T-helper 2 cell treated with Interferon-gamma antibody and Interleukin-4, amounts not matched to agents 5 μg/mL and 100 μg/mL, for 36 hours (primary cell): ENCODE results near the gene INSC.

Experiments used
- DNase-seq: peaks from one replicate; pipeline ENCODE4 v3.0.0; 2021; ENCODE audit warnings: low spot score
- H3K27ac Mint-ChIP-seq: one replicate; pipeline ENCODE4 v1.8.0; 2021; ENCODE audit warnings: mild to moderate bottlenecking, mixed read lengths
- H3K27me3 Mint-ChIP-seq: one replicate; pipeline ENCODE4 v1.8.0; 2021; ENCODE audit warnings: low read depth, mixed read lengths
- H3K36me3 Mint-ChIP-seq: one replicate; pipeline ENCODE4 v1.8.0; 2021; ENCODE audit warnings: low read depth, mixed read lengths
- H3K4me1 Mint-ChIP-seq: one replicate; pipeline ENCODE4 v1.8.0; 2021; ENCODE audit warnings: low read depth, mixed read lengths
- H3K4me3 Mint-ChIP-seq: one replicate; pipeline ENCODE4 v1.8.0; 2022; ENCODE audit warnings: mild to moderate bottlenecking, moderate library complexity, mixed read lengths
- H3K9me3 Mint-ChIP-seq: one replicate; pipeline ENCODE4 v1.8.0; 2021; ENCODE audit warnings: mixed read lengths

INSC gene

DNA sequence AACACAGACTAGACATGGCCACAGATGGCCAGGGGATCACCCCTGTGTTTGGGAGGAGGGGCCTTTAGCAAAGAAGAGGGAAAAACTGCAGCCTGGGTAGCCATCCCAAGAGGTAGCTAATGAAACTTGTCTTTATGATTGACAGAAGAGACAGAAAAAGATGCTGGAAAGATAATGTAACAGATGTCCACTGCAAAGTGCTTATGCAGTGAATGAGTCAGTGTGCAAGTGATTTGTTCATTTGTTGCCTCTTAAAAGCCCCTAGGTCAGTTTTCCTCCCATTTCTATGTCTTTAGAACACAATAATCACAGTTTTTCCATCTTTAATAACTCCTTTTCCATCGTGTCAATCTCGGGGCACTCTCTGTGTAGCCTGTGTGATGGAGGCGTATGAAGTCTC lies 57.2 kb downstream of the INSC start:
- no peak for DNase-seq
- no peak overlapping the region for H3K4me3 Mint-ChIP-seq
- no peaks in the 10 kb centered on the region for H3K4me1 Mint-ChIP-seq
- no peaks in the 10 kb centered on the region for H3K36me3 Mint-ChIP-seq
- H3K27ac Mint-ChIP-seq: no peak overlapping the region
- peaks cover 14% of the 10 kb centered on the region for H3K27me3 Mint-ChIP-seq
- H3K9me3 Mint-ChIP-seq: no peaks in the 10 kb centered on the region

DNA sequence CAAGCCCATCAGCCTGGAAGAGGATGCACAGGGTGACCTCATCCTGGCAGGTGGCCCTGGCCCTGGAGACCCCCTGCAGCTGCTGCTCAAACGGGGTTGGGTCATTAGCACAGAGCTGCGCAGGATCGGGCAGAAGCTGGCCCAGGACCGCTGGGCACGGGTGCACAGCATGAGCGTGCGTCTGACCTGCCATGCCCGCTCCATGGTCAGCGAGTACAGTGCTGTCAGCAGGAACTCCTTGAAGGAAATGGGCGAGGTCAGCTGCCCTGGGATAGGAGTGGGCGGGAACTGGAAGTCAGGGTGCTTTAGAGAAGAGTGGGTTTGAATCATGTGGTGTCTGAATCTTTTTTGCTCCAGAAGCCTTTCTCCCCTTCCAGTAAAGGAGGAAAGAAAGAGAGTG lies 61.1 kb downstream of the INSC start:
- DNase-seq: no peak
- H3K36me3 Mint-ChIP-seq: no peaks in the 10 kb centered on the region
- no peak overlapping the region for H3K27ac Mint-ChIP-seq
- peaks cover 14% of the 10 kb centered on the region for H3K27me3 Mint-ChIP-seq
- no peak overlapping the region for H3K4me3 Mint-ChIP-seq
- H3K4me1 Mint-ChIP-seq: no peaks in the 10 kb centered on the region
- H3K9me3 Mint-ChIP-seq: no peaks in the 10 kb centered on the region

DNA sequence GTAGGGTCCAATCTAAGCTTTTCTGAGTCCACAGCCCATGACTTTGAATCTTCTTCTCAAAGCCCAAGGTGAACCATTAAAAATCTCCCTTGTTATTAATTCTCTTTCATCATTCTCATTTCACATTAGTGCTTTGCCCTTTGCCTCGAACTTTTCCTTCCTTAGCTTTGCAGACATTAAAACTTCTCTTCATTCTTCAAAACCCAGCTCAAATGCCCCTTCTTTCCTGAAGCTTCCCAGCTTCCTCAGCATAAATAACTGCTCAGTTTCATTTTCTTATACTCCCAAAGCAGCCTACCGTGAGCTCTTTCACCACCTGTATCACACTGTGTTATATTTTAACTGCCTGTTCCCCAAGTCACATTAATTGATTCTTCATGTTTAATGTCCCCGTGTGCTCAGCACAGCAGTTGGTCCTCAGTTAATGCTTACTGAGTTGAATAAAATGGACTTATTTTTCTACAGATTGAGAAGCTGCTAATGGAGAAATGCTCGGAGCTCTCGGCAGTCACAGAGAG lies 62.0 kb downstream of the INSC start:
- Mint-ChIP-seq H3K27ac (no peak overlapping the region), H3K9me3 (no peaks in the 10 kb centered on the region), H3K4me1 (no peaks in the 10 kb centered on the region), H3K4me3 (no peak overlapping the region), H3K27me3 (peaks cover 14% of the 10 kb centered on the region), H3K36me3 (no peaks in the 10 kb centered on the region)
- DNase-seq: no peak

DNA sequence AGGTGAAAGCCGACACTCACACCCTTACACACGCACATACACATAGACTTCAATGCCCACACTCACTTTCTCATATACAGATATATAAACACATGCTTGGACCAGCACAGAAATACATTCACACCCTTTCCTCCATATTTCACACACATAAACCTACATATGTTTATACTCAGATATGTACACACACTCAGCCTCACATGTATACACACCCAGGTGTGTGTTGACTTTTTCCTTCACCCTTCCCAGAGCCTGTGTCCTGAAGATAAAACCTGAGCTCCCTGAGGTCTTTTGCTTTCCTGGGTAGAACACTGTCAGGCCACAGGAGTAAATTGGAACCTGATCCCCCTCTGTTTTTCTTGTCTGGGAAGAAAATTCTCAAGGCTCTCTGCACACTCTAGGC lies 62.8 kb downstream of the INSC start:
- Mint-ChIP-seq H3K4me1 (no peaks in the 10 kb centered on the region), H3K36me3 (no peaks in the 10 kb centered on the region), H3K9me3 (no peaks in the 10 kb centered on the region), H3K4me3 (no peak overlapping the region), H3K27me3 (peaks cover 15% of the 10 kb centered on the region), H3K27ac (no peak overlapping the region)
- no peak for DNase-seq

DNA sequence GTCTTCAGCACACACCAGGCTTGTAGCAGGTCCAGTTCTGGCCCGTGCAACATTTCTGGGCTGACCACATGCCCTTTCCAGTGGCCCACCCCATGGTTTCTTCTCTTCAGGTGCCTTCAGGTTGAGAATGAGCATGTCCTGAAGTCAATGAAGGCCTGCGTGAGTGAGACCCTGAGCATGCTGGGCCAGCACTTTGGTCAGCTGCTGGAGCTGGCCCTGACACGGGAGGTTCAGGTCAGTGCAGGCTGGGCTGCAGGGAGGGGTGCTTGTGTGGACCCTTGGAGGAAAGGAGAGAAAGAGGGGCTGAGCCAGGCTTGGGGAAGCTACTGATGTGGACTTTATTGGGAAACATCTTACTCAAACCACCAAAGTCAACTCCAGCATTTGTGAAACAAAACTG lies 63.5 kb downstream of the INSC start:
- no peaks in the 10 kb centered on the region for H3K36me3 Mint-ChIP-seq
- peaks cover 18% of the 10 kb centered on the region for H3K27me3 Mint-ChIP-seq
- no peak for DNase-seq
- H3K4me1 Mint-ChIP-seq: no peaks in the 10 kb centered on the region
- H3K9me3 Mint-ChIP-seq: no peaks in the 10 kb centered on the region
- no peak overlapping the region for H3K4me3 Mint-ChIP-seq
- H3K27ac Mint-ChIP-seq: no peak overlapping the region

DNA sequence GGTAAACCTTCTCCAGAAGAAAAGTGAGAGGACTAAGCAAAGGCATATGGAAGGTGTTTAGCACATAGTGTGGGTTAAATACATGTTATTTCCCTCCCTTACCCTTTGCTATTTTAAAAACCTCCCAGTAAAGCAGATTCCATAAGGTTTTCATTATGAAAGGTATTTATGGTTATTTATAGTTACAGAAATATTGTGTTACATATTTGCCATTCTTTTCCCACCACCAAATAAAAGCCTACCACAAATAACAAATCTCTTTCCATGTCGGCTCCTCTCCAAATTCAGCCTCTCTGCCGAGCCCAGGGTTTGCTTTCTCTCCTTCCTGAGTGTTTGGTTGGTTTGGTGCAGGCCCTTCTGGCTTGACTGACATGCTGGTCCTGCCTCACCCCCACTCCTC lies 64.4 kb downstream of the INSC start:
- H3K4me1 Mint-ChIP-seq: no peaks in the 10 kb centered on the region
- H3K27ac Mint-ChIP-seq: no peak overlapping the region
- H3K36me3 Mint-ChIP-seq: no peaks in the 10 kb centered on the region
- peaks cover 13% of the 10 kb centered on the region for H3K27me3 Mint-ChIP-seq
- no peak overlapping the region for H3K4me3 Mint-ChIP-seq
- no peak for DNase-seq
- no peaks in the 10 kb centered on the region for H3K9me3 Mint-ChIP-seq

DNA sequence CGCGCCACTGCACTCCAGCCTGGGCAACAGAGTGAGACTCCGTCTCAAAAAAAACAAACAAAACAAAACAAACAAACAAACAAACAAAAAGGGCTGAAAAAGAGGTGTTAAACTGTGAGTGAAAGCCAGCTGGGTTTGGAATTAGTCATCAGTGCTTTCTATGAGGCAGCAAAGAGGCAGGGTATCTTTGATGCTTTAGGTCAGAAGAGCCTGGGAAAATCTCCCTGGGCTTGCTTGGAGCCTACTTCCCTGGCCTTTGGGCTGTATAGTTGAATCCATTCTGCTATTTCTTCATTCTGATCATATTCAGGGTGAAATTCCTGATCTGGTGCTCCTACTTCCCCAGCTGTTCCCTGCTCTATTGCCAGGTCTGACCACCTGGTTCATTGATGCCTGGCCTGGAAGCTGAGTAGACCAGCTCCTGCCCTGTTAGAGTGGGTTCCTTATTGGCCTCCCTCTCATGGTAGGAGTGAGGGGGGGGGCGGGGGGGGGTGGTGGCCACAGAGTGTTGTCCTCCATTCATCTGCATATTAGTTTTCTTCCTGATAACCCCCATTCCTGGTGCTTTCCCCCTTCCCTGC lies 65.6 kb downstream of the INSC start:
- Mint-ChIP-seq H3K36me3 (no peaks in the 10 kb centered on the region), H3K27ac (no peak overlapping the region), H3K9me3 (no peaks in the 10 kb centered on the region), H3K4me1 (no peaks in the 10 kb centered on the region), H3K4me3 (no peak overlapping the region), H3K27me3 (peaks cover 8% of the 10 kb centered on the region)
- DNase-seq: no peak

DNA sequence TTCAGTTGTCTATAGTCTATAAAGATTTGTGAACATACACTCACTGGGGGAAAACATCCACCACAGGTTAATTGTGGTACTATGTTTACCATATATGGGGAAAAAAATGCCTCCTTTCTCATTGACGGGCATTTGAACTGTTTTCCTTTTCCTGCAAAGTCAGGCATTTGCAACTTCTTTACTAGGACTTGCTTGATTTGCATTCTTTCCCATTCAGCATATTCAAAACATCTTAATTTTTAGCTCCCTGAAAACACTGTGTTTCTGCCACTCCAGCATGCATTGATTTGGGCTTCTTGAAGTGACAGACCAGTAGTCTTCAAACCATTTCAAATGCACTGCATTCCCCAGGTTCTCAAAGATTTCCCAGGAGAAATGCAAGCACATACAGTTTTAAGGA lies 67.6 kb downstream of the INSC start:
- no peak for DNase-seq
- H3K4me3 Mint-ChIP-seq: no peak overlapping the region
- H3K9me3 Mint-ChIP-seq: no peaks in the 10 kb centered on the region
- H3K27ac Mint-ChIP-seq: no peak overlapping the region
- peaks cover 9% of the 10 kb centered on the region for H3K27me3 Mint-ChIP-seq
- no peaks in the 10 kb centered on the region for H3K4me1 Mint-ChIP-seq
- no peaks in the 10 kb centered on the region for H3K36me3 Mint-ChIP-seq

DNA sequence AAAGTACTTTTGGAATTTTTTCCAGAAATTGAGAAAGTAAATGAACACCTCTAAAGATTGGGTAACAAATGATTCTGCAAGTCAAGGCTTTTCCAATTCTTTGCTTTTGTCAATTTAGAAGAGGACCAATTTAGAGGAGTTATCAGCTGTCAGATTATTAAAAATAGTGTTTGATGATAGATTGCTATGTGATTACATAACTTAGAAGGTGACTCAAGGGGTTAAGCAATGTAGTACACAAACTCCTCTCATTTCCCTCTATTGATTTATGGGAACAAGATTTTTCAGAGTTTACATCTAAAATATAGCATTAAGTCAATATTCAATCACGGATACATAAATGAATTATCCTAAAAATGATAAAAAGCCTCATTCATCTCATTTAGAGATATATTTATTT lies 70.3 kb downstream of the INSC start:
- Mint-ChIP-seq H3K4me3 (no peak overlapping the region), H3K4me1 (no peaks in the 10 kb centered on the region), H3K36me3 (no peaks in the 10 kb centered on the region), H3K27ac (no peak overlapping the region), H3K9me3 (no peaks in the 10 kb centered on the region), H3K27me3 (peaks cover 6% of the 10 kb centered on the region)
- DNase-seq: no peak

DNA sequence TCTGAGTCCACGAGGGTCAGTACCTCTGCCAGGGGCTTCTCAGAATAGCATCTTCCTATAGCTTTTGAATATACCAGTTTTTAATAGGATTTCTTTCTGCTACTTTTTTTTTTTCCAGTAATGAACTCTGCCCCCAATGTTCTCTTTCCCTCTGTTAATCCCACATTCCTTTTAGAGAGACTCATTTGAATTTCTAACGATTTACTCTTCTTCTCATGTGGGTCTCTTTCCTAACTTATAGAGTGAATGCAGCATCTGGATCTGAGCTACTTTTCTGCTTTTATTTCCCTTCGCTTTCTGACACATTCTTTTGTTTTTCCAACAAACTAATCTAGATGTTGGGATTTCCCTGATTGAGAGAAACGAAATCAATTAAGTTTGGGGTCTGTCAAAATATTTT lies 71.4 kb downstream of the INSC start:
- no peak overlapping the region for H3K27ac Mint-ChIP-seq
- H3K27me3 Mint-ChIP-seq: peaks cover 6% of the 10 kb centered on the region
- H3K9me3 Mint-ChIP-seq: no peaks in the 10 kb centered on the region
- no peaks in the 10 kb centered on the region for H3K4me1 Mint-ChIP-seq
- H3K36me3 Mint-ChIP-seq: no peaks in the 10 kb centered on the region
- DNase-seq: no peak
- no peak overlapping the region for H3K4me3 Mint-ChIP-seq

DNA sequence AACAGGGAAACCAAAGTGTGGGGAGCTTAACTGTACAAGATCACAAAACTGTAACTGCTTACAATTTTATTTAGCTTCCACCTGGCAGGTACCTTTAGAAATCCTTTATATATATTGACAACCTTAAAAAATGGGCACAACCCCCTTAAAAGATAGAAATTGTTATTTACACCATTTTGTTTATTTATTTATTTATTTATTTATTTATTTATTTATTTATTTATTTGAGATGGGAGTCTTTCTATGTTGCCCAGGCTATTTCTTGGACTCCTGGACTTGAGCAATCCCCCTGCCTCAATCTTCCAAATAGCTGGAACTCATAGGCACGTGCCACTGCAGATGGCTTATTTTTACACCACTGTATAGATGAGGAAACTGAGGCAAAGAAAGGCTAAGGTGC lies 74.5 kb downstream of the INSC start:
- H3K27me3 Mint-ChIP-seq: peaks cover 3% of the 10 kb centered on the region
- no peaks in the 10 kb centered on the region for H3K36me3 Mint-ChIP-seq

DNA sequence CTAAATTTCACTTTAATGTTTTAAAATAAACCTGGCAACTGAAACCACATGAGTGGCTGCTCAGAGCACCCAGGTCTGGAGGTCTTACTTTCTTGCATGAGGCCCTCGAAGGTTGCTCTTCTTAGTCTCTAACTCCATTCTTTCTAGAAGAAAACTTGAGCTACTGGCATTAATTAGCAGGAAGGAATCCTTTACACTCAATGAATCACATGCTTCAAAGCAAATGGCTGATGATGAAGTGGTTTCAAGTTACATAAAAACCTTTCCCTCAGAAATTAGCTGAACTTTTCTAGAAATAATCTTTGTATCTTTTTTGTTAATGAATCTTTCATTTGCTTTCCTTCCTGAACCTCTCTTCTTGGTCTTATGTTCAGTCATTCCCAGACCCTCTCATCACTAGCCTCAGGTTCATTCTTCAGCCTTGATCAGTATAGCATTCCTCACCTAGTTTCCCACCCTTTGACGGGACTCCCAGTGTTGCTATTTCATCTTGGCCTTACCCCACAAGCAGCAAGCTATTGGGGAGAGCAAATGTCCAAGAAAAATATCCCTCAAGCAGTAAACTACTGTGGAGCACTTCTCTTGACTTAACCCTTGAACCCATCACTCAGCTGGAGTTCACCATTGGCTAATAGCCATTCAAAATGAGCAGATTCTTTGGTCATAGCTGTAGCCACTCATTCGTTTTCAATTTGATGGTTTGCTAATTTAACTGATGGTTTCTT lies 75.1 kb downstream of the INSC start:
- Mint-ChIP-seq H3K36me3 (no peaks in the 10 kb centered on the region), H3K4me1 (no peaks in the 10 kb centered on the region), H3K27ac (no peak overlapping the region), H3K9me3 (no peaks in the 10 kb centered on the region), H3K27me3 (peaks cover 3% of the 10 kb centered on the region), H3K4me3 (no peak overlapping the region)
- DNase-seq: no peak

More for the DNA sequence above, 74.5 kb downstream of the INSC start:
- no peak overlapping the region for H3K27ac Mint-ChIP-seq
- H3K4me1 Mint-ChIP-seq: no peaks in the 10 kb centered on the region
- no peak for DNase-seq
- no peak overlapping the region for H3K4me3 Mint-ChIP-seq
- no peaks in the 10 kb centered on the region for H3K9me3 Mint-ChIP-seq

DNA sequence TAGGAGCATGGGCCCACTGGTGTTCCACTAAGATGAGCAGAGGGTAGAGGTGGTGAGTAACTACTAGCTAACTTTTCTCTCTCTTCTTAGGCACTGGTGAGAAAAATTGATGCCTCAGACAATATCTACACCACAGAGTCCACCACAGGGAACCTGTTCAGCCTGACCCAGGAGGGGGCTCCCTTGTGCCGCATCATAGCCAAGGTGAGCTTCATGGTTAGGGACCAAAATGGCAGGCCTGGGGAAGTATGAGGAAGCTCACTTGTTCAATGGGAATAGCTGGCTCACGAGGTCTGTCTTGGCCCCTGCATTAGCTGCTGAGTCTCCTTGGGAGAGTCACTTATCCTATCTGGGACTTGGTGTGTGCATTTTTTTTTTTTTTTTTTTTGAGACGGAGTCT lies 75.9 kb downstream of the INSC start:
- Mint-ChIP-seq H3K27ac (no peak overlapping the region), H3K4me1 (no peaks in the 10 kb centered on the region), H3K9me3 (no peaks in the 10 kb centered on the region), H3K27me3 (peaks cover 5% of the 10 kb centered on the region), H3K36me3 (no peaks in the 10 kb centered on the region), H3K4me3 (no peak overlapping the region)
- no peak for DNase-seq

DNA sequence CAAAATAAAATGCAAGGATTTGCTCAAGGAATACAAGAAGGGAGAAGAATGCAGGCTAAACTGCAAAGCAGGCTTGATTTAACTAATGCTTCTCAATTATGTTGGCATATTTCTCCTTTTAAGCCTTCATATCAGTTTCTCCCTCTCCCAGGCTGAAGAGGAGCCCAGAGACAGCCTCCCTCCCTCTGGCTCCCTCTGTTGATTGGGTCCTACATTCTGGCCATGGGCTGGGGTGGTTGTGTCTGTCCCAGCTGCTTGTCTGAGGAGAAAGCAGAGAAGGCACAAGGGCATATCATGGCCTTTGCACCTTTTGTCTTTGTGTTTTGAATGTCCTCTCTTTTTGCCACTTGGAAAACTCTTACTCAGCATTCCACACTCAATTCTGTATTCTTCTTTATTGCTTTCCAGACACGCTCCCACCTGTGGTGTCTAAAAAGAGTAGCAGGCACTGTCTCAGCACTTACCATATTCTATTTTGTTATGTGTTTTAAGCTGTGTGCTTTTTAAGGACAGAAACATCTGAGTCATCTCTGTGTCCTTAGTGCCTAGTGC lies 77.4 kb downstream of the INSC start:
- H3K27me3 Mint-ChIP-seq: peaks cover 2% of the 10 kb centered on the region
- H3K4me1 Mint-ChIP-seq: no peaks in the 10 kb centered on the region
- no peak overlapping the region for H3K27ac Mint-ChIP-seq
- no peaks in the 10 kb centered on the region for H3K9me3 Mint-ChIP-seq
- H3K36me3 Mint-ChIP-seq: no peaks in the 10 kb centered on the region
- no peak for DNase-seq
- no peak overlapping the region for H3K4me3 Mint-ChIP-seq
